SK-N-SH (cell line): ENCODE results near the gene C20orf144. TPM values are rescaled to one million over a fixed set of nuclear protein-coding genes. Genes with fewer than 3 reads are reported as not detected.

Experiments
- CTCF ChIA-PET: fragments of 300-600, 350-600 bp; formaldehyde crosslinking; extraction: SDS; loops from one replicate; lab custom pipeline; 2021; lab: Yijun Ruan, JAX
- POLR2A ChIA-PET: fragments of 350-600 bp; sonication (Branson Sonifier 250); formaldehyde crosslinking; extraction: SDS; loops from one replicate; lab custom pipeline; 2020; ENCODE audit warnings: antibody characterized with exemption, inconsistent platforms; lab: Yijun Ruan, JAX
- DNase-seq: peaks from one replicate; pipeline ENCODE4 v3.0.0; 2012
- H2AFZ ChIP-seq: fragments of 200-600 bp; sonication (generic); 2 replicates; pipeline ENCODE4 v1.8.1; 2016; ENCODE audit warnings: antibody characterized with exemption, mild to moderate bottlenecking, low read depth
- H3F3A ChIP-seq: fragments of 200-600 bp; sonication (generic); replicated peaks from 2 replicates; pipeline ENCODE3; 2016; ENCODE audit warnings: antibody characterized with exemption, mild to moderate bottlenecking; ENCODE audit not compliant: insufficient read depth
- H3K27ac ChIP-seq, 2 experiments: fragments of 200-500 bp in 1 of 2; fragments of 200-600 bp in 1 of 2; sonication (Bioruptor generic) in 1 of 2; sonication (generic), shearing (Covaris generic) in 1 of 2; 2 replicates each; pipeline versions ENCODE4 v1.5.1 to v1.6.1; 2014 to 2016; ENCODE audit warnings: low read depth in 2 of 2, inconsistent platforms in 1 of 2, low read length in 1 of 2, mild to moderate bottlenecking in 1 of 2, mixed read lengths in 1 of 2
- H3K27me3 ChIP-seq: fragments of 200-600 bp; sonication (generic), shearing (Covaris generic); 2 replicates; pipeline ENCODE4 v1.6.1; 2016; ENCODE audit warnings: mixed run types; ENCODE audit not compliant: insufficient read depth
- H3K36me3 ChIP-seq, 2 experiments: fragments of 200-500 bp in 1 of 2; fragments of 200-600 bp in 1 of 2; sonication (Bioruptor generic) in 1 of 2; sonication (generic) in 1 of 2; replicated peaks in 1 of 2; 2 replicates each; pipeline versions ENCODE3 to v1.5.1; 2014 to 2016; ENCODE audit warnings: low read length in 1 of 2, mild to moderate bottlenecking in 1 of 2; ENCODE audit not compliant: insufficient read depth in 2 of 2, control insufficient read depth in 1 of 2
- H3K4me1 ChIP-seq, 2 experiments: fragments of 200-500 bp in 1 of 2; fragments of 200-600 bp in 1 of 2; sonication (Bioruptor generic) in 1 of 2; sonication (generic), shearing (Covaris generic) in 1 of 2; 2 replicates each; pipeline versions ENCODE4 v1.5.1 to v1.6.1; 2014 to 2016; ENCODE audit warnings: low read depth in 1 of 2, low read length in 1 of 2, mixed run types in 1 of 2; ENCODE audit not compliant: insufficient read depth in 2 of 2, control insufficient read depth in 1 of 2
- H3K4me2 ChIP-seq: fragments of 200-600 bp; sonication (generic), shearing (Covaris generic); 2 replicates; pipeline ENCODE4 v1.6.1; 2017; ENCODE audit warnings: mixed run types
- H3K4me3 ChIP-seq, 2 experiments: fragments of 200-500 bp in 1 of 2; fragments of 200-600 bp in 1 of 2; sonication (Bioruptor generic) in 1 of 2; sonication (generic), shearing (Covaris generic) in 1 of 2; 2 replicates each; pipeline versions ENCODE4 v1.5.1 to v1.8.1; 2014 to 2016; ENCODE audit warnings: low read depth in 2 of 2, inconsistent platforms in 1 of 2, low read length in 1 of 2, mild to moderate bottlenecking in 1 of 2, mixed read lengths in 1 of 2, moderate library complexity in 1 of 2
- H3K79me2 ChIP-seq: fragments of 200-600 bp; sonication (generic); 2 replicates; pipeline ENCODE4 v1.8.1; 2017; ENCODE audit warnings: mild to moderate bottlenecking; ENCODE audit not compliant: insufficient read depth
- H3K9ac ChIP-seq: fragments of 200-600 bp; sonication (generic); 2 replicates; pipeline ENCODE4 v1.6.1; 2017; ENCODE audit warnings: mixed run types
- H3K9me2 ChIP-seq: fragments of 200-600 bp; sonication (generic); 2 replicates; pipeline ENCODE4 v1.6.1; 2017; ENCODE audit warnings: mixed run types
- H3K9me3 ChIP-seq: fragments of 200-600 bp; sonication (generic); 2 replicates; pipeline ENCODE4 v1.6.1; 2017; ENCODE audit warnings: mixed run types, mild to moderate bottlenecking, moderate library complexity
- H4K20me1 ChIP-seq: fragments of 200-600 bp; sonication (generic); 2 replicates; pipeline ENCODE4 v1.6.1; 2017; ENCODE audit warnings: mild to moderate bottlenecking, mixed run types; ENCODE audit not compliant: insufficient read depth
- ELF1 ChIP-seq: IDR thresholded peaks from 2 replicates; pipeline ENCODE4 v1.4.0; 2012
- GABPA ChIP-seq: IDR thresholded peaks from 2 replicates; pipeline ENCODE4 v1.4.0; 2012; ENCODE audit warnings: low read depth, mild to moderate bottlenecking
- MAX ChIP-seq: IDR thresholded peaks from 2 replicates; pipeline ENCODE4 v1.4.0; 2012; ENCODE audit warnings: low read depth
- MXI1 ChIP-seq: IDR thresholded peaks from 2 replicates; pipeline ENCODE4 v1.6.1; 2012; ENCODE audit warnings: mild to moderate bottlenecking, low read depth, low read length, improper control_type of control experiment
- RCOR1 ChIP-seq: fragments of 150-350 bp; IDR thresholded peaks from 2 replicates; pipeline ENCODE4 v1.6.1; 2017; ENCODE audit warnings: antibody characterized with exemption, low read length
- TEAD4 ChIP-seq: IDR thresholded peaks from 2 replicates; pipeline ENCODE4 v1.4.0; 2012; ENCODE audit warnings: mild to moderate bottlenecking, borderline replicate concordance; ENCODE audit not compliant: insufficient read depth
- WGBS: methylation state at CpG from one replicate; pipeline ENCODE4 v1.1.6; 2017; ENCODE audit warnings: low lambda C conversion rate; 5-methylcytosine and 5-hydroxymethylcytosine counted together
- polyA plus RNA-seq, 3 experiments: library from polyadenylated mRNA; depleted of rRNA; stranded (reverse); fragments of >200 nt; gene quantifications; 2 replicates each; pipeline ENCODE4 v1.2.3, GENCODE V29; 2012

The C20orf144 gene
- polyA plus RNA-seq, 1 of the 3 experiments (the other 2 are of a cell fraction), result 0.12 TPM

GRCh38 chr20:33675136-33675959 lies 13.2 kb downstream of the C20orf144 start:
- Histone ChIP-seq H3F3A (peaks cover 8% of the 10 kb centered on the region), H2AFZ (peak overlapping the region; percentile 74), H3K27me3 (no peaks in the 10 kb centered on the region), H3K4me1 (peaks cover 8 to 28% of the 10 kb centered on the region in 2 experiments; a peak in 2 of 4 replicates), H3K4me3 (peak overlapping the region in 1 of 2 experiments; percentile 61; a peak in 2 of 4 replicates), H3K9ac (no peak overlapping the region), H3K4me2 (peak overlapping the region; percentile 65; the same call in 1 of the 2 replicates), H3K27ac (peak overlapping the region in 1 of 2 experiments; percentile 87; a peak in 2 of 4 replicates), H4K20me1 (peaks cover 4% of the 10 kb centered on the region; the same call in 1 of the 2 replicates), H3K36me3 (peaks cover 0 to 8% of the 10 kb centered on the region in 2 experiments), H3K9me3 (no peaks in the 10 kb centered on the region), H3K9me2 (no peaks in the 10 kb centered on the region), H3K79me2 (peaks cover 10% of the 10 kb centered on the region; the same call in 1 of the 2 replicates)
- ChIA-PET CTCF (interaction anchor here (0.6 to 2.1 kb wide), 5 partner anchors 8 to 57 kb away, joined by 3 to 5 read pairs (median 3); partner anchors contain the start of genes ACTL10 and ZNF341), POLR2A (interaction anchor here (0.5 to 1.7 kb wide), 2 partner anchors 10 to 883 kb away, joined by 3 to 7 read pairs; no protein-coding TSS in a partner anchor)
- TF ChIP-seq GABPA, result no peak
- TF ChIP-seq MXI1, result no peak
- no peak for TF ChIP-seq RCOR1
- TF ChIP-seq ELF1, result no peak
- no peak for TF ChIP-seq TEAD4
- DNase-seq, result no peak
- WGBS, result 91% methylated on average over 16 of the region's 16 CpGs

GRCh38 chr20:33676121-33676520 lies 14.0 kb downstream of the C20orf144 start:
- Histone ChIP-seq H4K20me1 (peaks cover 6% of the 10 kb centered on the region; the same call in 1 of the 2 replicates), H3K36me3 (peaks cover 0 to 4% of the 10 kb centered on the region in 2 experiments), H3K27ac (no peak overlapping the region), H3K9me2 (no peaks in the 10 kb centered on the region), H3K27me3 (no peaks in the 10 kb centered on the region), H2AFZ (no peak overlapping the region), H3K9ac (no peak overlapping the region), H3K4me2 (no peak overlapping the region), H3K4me1 (peaks cover 8 to 28% of the 10 kb centered on the region in 2 experiments; a peak in 2 of 4 replicates), H3F3A (peaks cover 8% of the 10 kb centered on the region), H3K4me3 (no peak overlapping the region), H3K9me3 (no peaks in the 10 kb centered on the region), H3K79me2 (peaks cover 10% of the 10 kb centered on the region; the same call in 1 of the 2 replicates)
- 97% methylated on average over 11 of the region's 11 CpGs for WGBS
- ChIA-PET POLR2A (interaction anchor here (1.7 kb wide), 1 partner anchor 9 kb away, joined by 7 read pairs; no protein-coding TSS in a partner anchor), CTCF (interaction anchor here (1.2 to 2.1 kb wide), 2 partner anchors 9 to 56 kb away, joined by 5 read pairs; partner anchors contain the start of genes ACTL10 and ZNF341)
- no peak for TF ChIP-seq MAX
- DNase-seq, result no peak
